ENCODE results near the gene CDK1.
A peak's percentile ranks its signal among the peaks of the same experiment; 100 is the strongest.
"Not testable (repeated sequence)": the region's sequence is repeated elsewhere in the genome, so short reads cannot be mapped to it uniquely, and the experiment has no call there.

The CDK1 gene

DNA sequence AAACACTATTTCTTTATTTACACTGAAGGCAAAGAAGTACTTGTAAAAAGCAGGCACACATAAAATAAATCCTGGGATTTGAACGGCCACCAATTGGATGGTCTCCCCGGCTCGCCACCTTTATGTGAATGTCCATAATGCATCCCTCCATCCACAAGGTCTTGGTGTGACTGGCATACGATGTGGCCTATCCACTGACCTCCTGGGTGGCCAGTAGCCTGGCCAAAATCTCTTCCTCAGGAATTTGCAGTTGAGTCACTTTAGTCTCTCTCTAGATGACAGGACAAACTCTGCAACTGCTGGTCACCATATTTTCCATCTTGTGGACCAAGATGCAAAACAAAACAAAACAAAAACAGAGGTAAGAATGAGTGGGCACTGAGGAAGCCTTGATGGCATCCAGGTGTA, 39.1 kb downstream of the CDK1 start:
- no peak for DNase-seq

DNA sequence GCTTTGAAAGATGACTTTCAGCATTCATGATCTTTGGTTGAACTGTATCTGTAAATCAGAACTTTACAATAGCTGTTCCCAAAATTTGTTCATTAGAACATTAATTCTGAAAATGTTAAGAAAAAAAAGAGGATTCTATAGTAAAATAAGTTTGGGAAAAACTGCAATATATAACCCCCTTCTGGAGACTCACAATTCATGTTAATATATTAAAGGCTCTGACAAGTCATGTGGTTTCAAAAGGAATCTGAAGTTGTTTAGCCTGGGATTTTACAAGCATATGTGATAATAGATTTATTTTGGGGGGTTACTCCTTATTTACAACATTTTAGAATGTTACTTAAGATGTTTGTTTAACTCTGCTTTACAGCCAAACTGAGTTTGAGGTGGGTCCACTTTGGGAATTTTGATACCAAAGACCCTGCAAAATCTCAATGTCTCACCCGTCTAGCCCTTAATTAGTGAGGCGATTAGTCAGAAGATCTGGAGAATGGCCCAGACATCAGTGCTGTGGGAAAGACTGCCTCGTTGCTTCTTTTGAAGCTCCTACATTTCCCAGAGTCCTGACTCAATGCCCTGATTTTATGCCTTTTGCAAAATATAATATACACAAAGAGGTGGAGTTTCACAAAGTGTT, 40.0 kb downstream of the CDK1 start:
- DNase-seq: no peak

DNA sequence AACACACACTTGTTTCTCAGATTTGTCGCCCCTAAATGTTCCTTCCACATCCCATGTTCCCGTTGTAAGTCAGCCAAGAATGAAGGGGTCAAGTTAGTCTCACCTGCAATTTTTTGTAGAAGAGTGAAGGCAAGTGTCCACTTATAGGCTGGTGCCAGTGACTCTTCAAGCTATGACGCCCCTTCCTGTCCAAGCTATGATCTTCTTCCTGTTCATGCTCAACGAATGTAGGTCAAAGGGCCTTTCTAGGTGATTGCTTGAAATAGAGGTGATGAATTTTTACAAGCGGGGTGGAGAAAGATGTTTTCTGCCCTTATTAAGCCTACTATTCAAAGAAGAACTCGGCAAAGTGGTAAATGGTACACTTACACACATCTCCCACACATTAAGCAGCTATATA, 41.0 kb downstream of the CDK1 start:
- no peak for DNase-seq

DNA sequence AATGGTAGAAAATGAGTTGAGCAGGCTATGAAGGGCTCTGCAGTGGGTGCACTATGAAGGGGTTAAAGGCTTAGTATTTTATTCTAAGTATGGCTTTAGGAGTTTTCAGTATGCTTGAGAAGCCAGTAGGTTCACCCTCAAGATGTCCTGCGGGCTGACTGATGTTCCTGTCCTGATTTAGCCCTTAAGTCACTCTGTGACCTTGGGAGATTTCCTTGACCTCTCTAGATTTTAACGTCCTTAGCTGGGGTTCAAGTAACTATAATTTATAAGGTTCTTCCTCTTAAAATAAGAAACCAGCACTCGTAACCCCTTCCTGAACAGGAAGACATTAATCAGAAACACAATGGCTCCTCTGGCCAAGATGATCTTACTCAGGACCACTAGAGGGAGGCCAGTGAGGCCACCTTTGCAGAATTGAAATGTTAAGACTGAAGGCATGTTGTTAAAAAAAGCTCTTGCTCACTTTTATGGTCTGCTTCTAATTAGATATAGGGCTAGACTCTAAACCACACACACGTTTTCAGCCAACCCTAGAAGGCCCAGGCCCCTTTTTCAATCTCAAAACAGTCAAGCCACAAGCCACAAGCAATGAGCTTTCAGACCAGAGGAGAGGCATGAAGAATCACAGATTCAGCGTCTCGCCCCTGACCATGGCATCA, 41.9 kb downstream of the CDK1 start:
- peak; percentile 23 for DNase-seq

DNA sequence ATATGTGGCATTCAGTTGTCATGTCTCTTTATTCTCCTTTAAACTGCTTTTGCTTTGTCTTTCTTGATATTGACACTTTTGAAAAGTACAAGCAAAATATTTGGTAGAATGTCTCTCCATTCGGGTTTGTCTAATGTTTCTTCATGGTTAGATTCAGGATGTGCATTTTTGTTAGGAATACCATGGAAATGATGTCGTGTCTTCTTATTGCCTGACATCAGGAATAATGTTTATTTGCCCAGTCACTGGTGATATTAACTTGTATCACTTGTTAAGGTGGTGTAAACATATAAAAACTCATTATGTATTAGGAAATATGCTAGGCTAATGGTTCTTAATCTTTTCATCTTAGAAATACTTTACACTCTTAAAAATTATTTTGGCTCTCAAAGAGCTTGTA, 43.4 kb downstream of the CDK1 start:
- no peak for DNase-seq

DNA sequence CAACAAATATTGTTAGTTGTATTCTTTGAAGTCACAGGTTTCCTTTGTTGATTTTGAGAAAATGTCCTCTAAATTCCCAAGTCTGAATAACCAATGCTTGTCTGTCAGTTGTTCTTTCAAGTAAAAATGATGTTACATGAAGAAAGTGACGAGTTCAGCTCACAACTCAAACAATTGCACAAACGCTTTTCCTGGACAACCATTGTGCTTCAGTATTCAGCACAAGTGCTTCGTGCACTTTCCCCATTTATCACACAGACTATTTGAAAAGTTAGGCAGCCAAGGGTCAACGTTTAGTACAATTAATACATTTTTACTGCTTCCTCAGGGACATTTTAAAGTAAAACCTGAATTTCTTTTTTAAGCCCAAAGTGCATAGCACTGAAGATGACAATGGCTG, 44.5 kb downstream of the CDK1 start:
- DNase-seq: no peak

DNA sequence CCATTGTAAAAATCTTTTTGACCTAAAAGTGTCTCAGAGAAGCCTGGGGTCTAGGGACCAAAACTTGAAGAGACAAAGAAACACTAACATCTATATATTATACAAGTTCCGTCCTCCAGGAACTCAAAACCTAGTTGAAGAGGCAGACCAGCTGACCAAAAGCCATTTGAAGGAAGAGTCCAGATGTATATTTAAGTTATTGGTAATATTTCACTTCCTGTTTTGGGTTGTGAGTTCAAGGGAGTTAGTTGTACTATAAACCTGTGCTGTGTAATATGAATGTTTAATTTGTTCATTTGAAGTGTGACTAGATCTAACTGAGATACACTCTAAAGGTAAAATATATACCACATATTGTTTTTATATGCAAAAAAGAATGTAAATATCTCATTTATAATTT, 45.0 kb downstream of the CDK1 start:
- no peak for DNase-seq

DNA sequence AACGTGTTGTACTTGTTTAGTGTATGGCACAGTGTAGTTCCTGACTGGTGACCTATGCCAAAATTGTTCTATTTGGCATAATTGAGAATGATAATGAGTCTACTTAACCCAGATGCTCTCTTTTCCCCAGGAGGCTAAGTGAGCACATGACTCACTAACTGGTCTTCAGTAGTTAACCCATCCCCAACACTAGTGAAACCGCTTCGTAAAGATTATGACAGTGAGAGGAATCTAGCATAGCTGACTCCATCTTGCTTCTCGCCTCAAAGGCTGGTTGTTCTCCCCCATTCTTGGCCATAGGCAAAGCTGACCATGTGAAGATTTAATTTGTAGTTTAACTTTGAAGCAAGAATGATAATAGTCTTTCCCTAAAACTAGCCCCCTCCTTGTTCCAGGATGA, 47.2 kb downstream of the CDK1 start:
- no peak for DNase-seq

DNA sequence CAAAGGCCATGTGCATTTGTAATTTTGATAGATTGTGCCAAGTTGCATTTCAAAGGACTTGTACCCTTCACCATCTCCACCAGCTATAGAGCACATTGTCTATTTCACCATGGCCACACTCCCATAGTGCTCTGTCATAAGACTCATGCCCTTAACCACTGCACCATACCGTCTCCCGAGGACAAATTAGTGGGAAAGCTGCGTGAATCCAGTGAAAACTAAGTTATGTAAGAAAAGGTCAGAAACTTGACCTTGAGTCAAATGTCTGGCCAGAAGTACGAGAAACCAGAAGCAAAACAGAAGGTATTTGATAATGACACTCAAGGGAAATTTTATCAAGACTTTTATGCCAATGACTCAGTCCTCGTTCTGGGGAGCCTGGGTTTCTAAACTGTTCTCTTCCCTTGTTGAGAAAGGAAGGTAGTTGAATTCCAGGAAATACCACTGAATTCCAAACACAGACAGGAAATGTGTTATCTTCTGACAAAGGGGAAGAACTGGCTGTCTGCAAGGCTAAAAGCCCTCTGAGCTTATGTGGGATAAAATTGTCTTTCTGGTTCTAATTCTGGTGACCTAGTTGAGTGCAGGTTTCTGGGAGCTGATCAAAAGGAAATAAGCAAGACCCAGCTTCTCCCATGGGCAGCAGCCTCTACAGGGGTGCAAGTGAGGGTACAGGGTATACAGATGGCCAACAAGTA, 49.7 kb downstream of the CDK1 start:
- DNase-seq: no peak

DNA sequence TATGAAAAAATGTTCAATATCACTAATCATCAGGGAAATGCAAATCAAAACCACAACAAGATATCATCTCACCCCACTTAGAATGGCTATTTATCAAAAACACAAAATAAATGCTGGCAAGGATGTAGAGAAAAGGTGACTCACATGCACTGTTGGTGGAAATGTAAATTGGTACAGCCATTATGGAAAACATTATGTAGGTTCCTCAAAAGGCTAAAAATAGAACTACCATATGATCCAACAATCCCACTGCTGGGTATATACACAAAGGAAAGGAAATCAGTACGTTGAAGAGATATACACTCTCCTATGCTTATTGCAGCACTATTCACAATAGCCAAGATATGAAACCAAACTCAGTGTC, 50.2 kb downstream of the CDK1 start:
- DNase-seq: no peak

DNA sequence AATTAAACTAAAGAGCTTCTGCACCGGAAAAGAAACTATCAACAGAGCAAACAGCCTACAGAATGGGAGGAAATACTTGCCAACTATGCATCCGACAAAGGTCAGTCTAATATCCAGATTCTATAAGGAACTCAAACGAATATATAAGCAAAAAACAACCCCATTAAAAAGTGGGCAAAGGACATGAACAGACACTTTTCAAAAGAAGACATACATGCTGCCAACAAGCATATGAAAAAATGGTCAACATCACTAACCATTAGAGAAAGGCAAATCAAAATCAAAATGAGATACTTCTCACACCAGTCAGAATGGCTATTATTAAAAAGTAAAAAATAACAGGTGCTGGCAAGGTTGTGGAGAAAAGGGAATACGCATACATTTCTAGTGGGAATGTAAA, 53.9 kb downstream of the CDK1 start:
- DNase-seq: not testable (repeated sequence)

DNA sequence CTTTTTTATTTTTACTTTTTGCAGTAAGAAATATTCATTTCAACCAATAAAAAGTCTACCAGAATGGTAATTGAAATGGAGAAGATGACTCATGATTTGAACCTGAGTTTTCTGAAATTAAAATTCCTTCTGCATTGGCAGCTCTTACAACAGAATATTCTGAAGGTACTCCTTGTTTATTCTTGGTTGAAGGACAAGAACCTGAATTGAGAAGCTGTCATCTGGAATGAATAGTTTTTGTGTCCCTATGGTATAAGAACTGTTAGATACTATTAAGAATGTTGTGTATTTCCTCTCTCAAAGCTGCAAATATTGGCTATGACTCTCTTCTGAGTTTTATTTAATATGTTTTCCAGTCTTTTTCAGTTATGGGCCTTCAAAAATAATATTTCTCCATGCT, 56.1 kb downstream of the CDK1 start:
- no peak for DNase-seq

DNA sequence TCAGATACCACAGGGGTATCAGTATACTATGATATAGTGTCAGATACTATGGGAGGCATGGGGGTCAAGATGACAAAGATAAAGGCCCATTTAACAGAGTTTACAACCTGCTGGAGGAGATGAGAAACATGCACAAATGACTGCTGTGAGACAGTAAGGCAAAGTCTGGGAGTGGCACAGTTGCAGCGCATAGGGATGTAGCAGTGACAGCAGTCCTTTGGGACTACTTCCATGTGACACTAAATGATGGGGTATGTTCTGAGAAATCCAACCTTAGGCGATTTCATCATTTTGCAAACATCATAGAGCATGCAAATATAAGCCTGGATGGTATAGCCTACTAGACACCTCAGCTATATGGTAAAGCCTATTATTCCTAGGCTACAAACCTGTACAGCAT, 56.8 kb downstream of the CDK1 start:
- no peak for DNase-seq

DNA sequence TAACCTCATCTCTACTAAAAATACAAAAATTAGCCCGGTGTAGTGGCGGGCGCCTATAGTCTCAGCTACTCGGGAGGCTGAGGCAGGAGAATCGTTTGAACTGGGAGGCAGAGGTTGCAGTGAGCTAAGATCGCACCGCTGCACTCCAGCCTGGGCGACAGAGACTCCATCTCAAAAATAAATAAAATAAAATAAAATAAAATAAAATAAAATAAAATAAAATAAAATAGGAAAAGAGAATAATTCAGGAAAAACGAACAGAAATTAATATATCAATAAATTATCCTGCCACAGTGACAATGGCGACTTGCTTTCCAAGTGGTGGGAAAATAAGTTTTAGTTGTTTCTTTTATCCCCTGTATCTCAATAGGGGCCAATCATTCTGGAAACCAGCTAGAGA, 62.9 kb downstream of the CDK1 start:
- DNase-seq: not testable (repeated sequence)

DNA sequence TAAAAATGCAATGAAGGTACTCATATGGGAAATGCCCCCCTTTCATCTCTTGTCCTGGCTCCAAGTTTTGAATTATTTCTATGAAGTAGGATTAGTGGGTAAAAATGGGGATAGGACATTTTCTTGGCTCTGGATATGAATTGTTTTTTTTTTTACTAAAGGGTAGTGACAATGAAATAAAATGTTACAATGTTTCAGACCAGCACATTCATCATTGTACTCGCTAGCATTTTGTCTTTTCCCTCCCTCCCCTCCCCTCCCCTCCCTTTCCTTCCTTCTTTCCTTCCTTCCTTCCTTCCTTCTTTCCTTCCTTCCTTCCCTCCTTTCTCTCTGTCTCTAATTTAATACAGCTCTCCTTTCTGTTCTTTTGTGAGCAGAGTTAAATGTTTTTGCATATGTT, 64.4 kb downstream of the CDK1 start:
- DNase-seq: no peak
